Measurements from ENCODE around the gene SNAP25.

Gene SNAP25

DNA sequence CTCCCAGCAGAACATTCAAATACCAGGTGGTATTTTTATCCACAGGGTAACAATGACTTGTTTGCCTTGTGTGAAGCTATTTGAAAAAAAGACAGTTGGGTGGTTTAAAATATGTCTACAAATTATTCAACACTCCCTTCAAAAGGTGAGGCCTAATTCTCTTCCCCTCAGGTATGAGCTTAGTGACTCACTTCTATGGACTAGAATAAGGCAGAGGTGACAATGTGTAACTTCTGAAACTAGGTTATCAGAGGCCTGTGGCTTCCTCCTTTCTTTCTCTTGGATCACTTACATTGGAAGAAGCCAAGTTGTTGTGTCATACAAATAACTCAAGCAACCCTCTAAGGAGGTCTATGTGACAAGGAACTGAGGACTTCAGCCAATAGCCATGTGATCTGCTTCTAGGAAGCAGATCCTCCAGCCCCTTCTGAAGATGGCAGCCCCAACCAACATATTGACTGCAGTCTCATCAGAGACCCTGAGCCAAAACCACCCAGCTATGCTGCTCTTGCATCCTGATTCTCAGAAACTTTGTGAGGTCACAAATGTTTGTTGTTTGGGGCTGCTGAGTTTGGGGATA, 102.6 kb downstream of the SNAP25 start:
- peaks cover 38% of the 10 kb centered on the region for H3K27me3 Mint-ChIP-seq
- no peaks in the 10 kb centered on the region for H3K4me1 Mint-ChIP-seq
- DNase-seq (no peak), ATAC-seq (no peak)
- H3K4me3 Mint-ChIP-seq, result no peak overlapping the region
- no peak overlapping the region for H3K27ac Mint-ChIP-seq
- peaks cover 7 to 8% of the 10 kb centered on the region in 2 donors for H3K9me3 Mint-ChIP-seq

DNA sequence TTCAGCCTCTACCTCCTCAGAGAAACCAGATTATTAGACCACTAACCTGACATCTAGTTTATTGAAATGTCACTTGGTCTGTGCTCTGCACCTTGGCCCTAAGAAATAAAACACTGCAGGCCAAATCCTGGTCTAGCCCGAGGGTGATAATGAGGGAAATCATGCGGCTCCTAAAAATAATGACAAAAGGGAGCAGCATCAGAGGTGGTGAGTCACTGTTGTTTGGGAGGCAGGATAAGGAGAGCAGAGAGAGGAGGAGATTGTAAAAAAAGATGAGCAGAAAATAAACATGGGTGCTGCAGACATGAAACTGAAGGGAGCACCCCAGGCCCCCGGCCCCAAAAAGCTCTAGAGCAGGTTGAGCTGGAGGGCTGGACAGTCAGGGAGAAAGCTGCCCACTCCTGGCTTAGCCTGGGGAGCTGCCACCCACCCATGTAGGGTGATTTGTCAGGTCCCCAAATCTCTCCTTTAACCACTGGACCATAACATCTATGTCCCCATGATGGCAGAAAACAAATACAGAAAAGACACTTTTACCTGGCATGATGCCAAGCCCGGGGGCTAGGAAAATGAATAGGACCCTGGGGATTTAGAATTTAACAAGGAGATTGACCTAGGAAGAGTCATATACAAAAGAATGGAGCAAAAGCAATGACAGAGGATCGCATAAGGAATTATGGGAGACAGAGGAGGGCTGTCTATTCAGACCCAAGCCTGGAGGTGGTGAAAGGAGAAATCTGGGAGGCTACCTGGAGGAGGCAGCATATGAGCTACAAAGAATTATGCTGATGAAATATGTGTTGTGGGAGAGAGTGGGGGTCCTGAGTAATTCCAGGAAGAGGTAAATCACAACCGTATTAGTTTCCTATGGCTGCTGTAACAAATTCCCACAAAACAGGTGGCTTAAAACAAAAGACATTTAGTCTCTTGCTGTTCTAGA, 103.7 kb downstream of the SNAP25 start:
- no peak overlapping the region for H3K4me3 Mint-ChIP-seq
- peak overlapping the region in 1 of 2 donors; percentile 77 for H3K27ac Mint-ChIP-seq
- DNase-seq, result no peak
- H3K4me1 Mint-ChIP-seq, result no peaks in the 10 kb centered on the region
- peaks cover 38% of the 10 kb centered on the region for H3K27me3 Mint-ChIP-seq
- ATAC-seq, result no peak
- H3K9me3 Mint-ChIP-seq, result peaks cover 4 to 7% of the 10 kb centered on the region in 2 donors

DNA sequence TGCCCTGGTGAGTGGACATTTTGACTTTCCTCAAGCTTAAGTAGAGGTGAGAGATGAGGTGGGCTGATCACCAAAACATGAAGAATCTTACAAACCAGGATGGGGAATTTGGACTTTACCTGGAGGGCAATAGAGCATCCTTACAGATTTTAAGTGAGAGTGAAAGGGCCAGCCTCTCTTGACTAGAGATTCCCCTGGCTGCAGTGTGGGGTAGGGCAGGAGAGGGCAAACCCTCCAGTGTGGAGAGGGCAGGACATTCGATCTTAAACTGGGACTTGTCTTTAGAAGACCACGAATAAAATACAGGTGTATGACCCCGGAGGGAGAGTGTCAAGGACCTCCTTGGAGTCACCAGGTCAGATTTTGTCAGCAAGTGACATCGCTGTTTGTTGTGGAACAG, 105.1 kb downstream of the SNAP25 start:
- H3K27me3 Mint-ChIP-seq, result peaks cover 38% of the 10 kb centered on the region
- peak overlapping the region in 1 of 2 donors; percentile 3 for H3K27ac Mint-ChIP-seq
- ATAC-seq, result no peak
- H3K9me3 Mint-ChIP-seq, result peaks cover 4 to 7% of the 10 kb centered on the region in 2 donors
- H3K4me3 Mint-ChIP-seq, result no peak overlapping the region
- no peak for DNase-seq
- no peaks in the 10 kb centered on the region for H3K4me1 Mint-ChIP-seq

DNA sequence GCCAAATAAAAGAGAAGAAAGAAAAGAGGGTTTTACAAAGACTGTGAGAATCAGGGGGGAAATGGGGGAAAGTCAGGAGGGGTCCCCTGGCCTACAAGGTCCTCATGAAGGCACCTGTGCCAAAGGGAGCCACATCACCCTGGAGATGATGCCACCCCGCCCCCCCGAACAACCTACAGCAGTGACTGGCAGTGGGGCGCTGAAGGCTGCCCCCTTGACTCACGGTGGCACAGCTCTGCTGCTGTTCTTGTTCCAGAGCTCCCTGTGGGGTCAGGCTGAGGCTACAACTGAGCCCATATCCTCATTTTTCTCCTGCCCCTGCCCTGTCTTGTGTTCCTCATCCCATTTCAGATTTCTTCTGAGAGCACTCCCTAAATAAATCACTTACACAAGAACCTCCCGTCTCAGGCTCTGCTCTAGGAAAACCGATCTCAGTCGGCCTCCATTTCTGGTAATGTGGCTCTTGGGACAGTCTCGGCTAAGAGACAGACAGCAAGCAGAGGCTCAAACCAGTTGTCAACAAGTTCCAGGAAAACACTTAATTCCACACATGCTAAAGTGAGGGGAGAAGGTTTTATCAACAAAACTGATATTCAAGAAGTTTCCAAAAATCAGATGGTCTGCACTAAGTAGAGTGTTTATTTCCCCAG, 105.7 kb downstream of the SNAP25 start:
- no peak overlapping the region for H3K4me3 Mint-ChIP-seq
- H3K27me3 Mint-ChIP-seq, result peaks cover 38% of the 10 kb centered on the region
- ATAC-seq (no peak), DNase-seq (no peak)
- H3K4me1 Mint-ChIP-seq, result no peaks in the 10 kb centered on the region
- peaks cover 4 to 7% of the 10 kb centered on the region in 2 donors for H3K9me3 Mint-ChIP-seq
- H3K27ac Mint-ChIP-seq, result no peak overlapping the region

- no peak overlapping the region for H3K27ac Mint-ChIP-seq
- no peaks in the 10 kb centered on the region for H3K4me1 Mint-ChIP-seq
- peaks cover 3% of the 10 kb centered on the region for H3K27me3 Mint-ChIP-seq
- no peak for DNase-seq
- H3K4me3 Mint-ChIP-seq, result no peak overlapping the region
- ATAC-seq, result no peak
- no peaks in the 10 kb centered on the region for H3K9me3 Mint-ChIP-seq
Observed at GRCh38 chr20:10328897-10329255, 110.2 kb downstream of the SNAP25 start.

GRCh38 chr20:10329387-10330005, 110.9 kb downstream of the SNAP25 start:
- ATAC-seq, result no peak
- H3K9me3 Mint-ChIP-seq, result no peaks in the 10 kb centered on the region
- no peak overlapping the region for H3K27ac Mint-ChIP-seq

DNA sequence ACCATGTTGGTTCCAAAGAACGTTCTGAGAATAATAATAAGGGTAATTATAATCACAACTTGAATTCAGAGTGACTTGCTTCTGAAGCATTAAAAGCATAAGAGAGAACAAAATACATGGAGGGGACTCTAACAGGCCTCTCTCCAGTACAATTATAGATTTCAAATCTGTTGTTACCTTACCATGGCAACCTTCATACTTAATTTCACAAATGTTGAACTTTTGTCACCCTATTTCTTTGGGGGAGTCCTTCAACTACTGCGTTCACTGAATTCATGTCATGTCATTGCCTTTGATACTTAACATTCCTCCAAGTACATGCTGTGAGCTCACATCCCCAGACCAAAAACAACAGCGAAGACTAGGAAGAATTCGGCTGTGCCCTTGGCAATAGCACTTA, 111.4 kb downstream of the SNAP25 start:
- ATAC-seq (no peak), DNase-seq (no peak)
- no peaks in the 10 kb centered on the region for H3K27me3 Mint-ChIP-seq
- no peak overlapping the region for H3K27ac Mint-ChIP-seq
- no peak overlapping the region for H3K4me3 Mint-ChIP-seq
- H3K9me3 Mint-ChIP-seq, result no peaks in the 10 kb centered on the region
- H3K4me1 Mint-ChIP-seq, result no peaks in the 10 kb centered on the region

More at GRCh38 chr20:10329387-10330005, 110.9 kb downstream of the SNAP25 start:
- Mint-ChIP-seq H3K27me3 (no peaks in the 10 kb centered on the region), H3K4me3 (no peak overlapping the region), H3K4me1 (no peaks in the 10 kb centered on the region)
- no peak for DNase-seq

- H3K27me3 Mint-ChIP-seq, result peaks cover 8% of the 10 kb centered on the region
- H3K4me1 Mint-ChIP-seq, result no peaks in the 10 kb centered on the region
- ATAC-seq, result no peak
- no peaks in the 10 kb centered on the region for H3K9me3 Mint-ChIP-seq
- no peak overlapping the region for H3K27ac Mint-ChIP-seq
- no peak for DNase-seq
- no peak overlapping the region for H3K4me3 Mint-ChIP-seq
Observed at GRCh38 chr20:10332656-10333415, 114.2 kb downstream of the SNAP25 start.

GRCh38 chr20:10336959-10337729, 118.5 kb downstream of the SNAP25 start:
- DNase-seq, result no peak
- H3K4me3 Mint-ChIP-seq, result peak overlapping the region in 1 of 2 donors; percentile 3
- ATAC-seq, result no peak
- H3K27me3 Mint-ChIP-seq, result peaks cover 16% of the 10 kb centered on the region
- H3K27ac Mint-ChIP-seq, result no peak overlapping the region
- no peaks in the 10 kb centered on the region for H3K9me3 Mint-ChIP-seq
- no peaks in the 10 kb centered on the region for H3K4me1 Mint-ChIP-seq

- Mint-ChIP-seq H3K9me3 (no peaks in the 10 kb centered on the region), H3K4me3 (no peak overlapping the region), H3K27me3 (peaks cover 30% of the 10 kb centered on the region), H3K27ac (no peak overlapping the region), H3K4me1 (no peaks in the 10 kb centered on the region)
- ATAC-seq (no peak), DNase-seq (no peak)
Observed at GRCh38 chr20:10338426-10339180, 120.0 kb downstream of the SNAP25 start.

DNA sequence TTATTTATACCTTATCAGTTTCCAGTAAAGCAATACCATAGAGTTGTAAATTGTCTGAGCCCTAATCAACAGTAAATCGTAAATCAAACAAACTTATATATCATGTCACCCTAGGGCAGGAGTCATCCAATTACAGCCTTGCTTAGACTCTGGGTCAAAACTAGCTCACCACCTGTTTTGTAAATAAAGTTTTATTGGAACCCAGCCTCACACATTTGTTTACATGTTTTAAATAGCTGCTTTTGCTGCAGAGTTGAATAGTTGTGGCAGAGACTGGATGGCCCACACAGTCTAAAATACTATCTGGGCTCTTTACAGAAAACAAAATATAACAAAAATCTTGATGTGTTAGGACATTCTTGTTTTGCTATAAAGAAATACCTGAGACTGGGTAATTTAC, 121.0 kb downstream of the SNAP25 start:
- H3K4me1 Mint-ChIP-seq, result no peaks in the 10 kb centered on the region
- ATAC-seq, result no peak
- H3K9me3 Mint-ChIP-seq, result no peaks in the 10 kb centered on the region
- H3K27ac Mint-ChIP-seq, result no peak overlapping the region
- DNase-seq, result no peak
- peaks cover 34% of the 10 kb centered on the region for H3K27me3 Mint-ChIP-seq
- H3K4me3 Mint-ChIP-seq, result no peak overlapping the region

DNA sequence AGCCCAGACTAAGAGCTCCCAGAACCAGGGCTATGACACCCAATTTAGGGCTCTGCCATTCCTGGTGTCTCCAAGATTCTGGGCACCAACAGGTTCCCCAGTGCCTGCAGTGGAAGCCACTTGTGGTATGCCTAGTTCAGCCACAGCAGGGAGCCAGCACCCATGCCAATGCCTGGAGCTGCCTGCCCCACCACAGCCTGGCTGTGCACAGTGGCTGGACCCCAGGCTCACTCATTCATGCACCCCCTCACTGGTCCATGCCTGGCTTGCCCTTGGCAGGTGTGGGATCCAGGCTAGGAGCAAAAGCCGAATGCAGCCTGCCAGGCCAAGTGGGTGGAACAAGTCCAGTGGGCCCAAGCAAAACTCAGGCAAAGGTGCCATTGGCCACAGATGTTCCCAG, 123.5 kb downstream of the SNAP25 start:
- H3K27ac Mint-ChIP-seq, result no peak overlapping the region
- H3K4me3 Mint-ChIP-seq, result no peak overlapping the region
- H3K9me3 Mint-ChIP-seq, result no peaks in the 10 kb centered on the region
- ATAC-seq, result no peak
- H3K27me3 Mint-ChIP-seq, result peaks cover 33% of the 10 kb centered on the region
- DNase-seq, result no peak
- H3K4me1 Mint-ChIP-seq, result no peaks in the 10 kb centered on the region

GRCh38 chr20:10344953-10345352, 126.3 kb downstream of the SNAP25 start:
- no peak for ATAC-seq
- H3K27me3 Mint-ChIP-seq, result peaks cover 18% of the 10 kb centered on the region
- no peak for DNase-seq
- peaks cover 0 to 8% of the 10 kb centered on the region in 2 donors for H3K9me3 Mint-ChIP-seq
- no peak overlapping the region for H3K27ac Mint-ChIP-seq
- H3K4me1 Mint-ChIP-seq, result no peaks in the 10 kb centered on the region
- H3K4me3 Mint-ChIP-seq, result no peak overlapping the region
